HG03045 (cell line): Measurements from ENCODE around the gene ZSCAN30.

ENCODE experiments used
- ATAC-seq: cut with Tn5 transposase; IDR thresholded peaks from one replicate; pipeline ENCODE4 v1.9.1; 2021; ENCODE audit warnings: mild to moderate bottlenecking, moderate library complexity; ENCODE audit not compliant: unreplicated experiment

Gene ZSCAN30

GRCh38 chr18:35282353-35282752 lies 7.7 kb downstream of the ZSCAN30 start:
- ATAC-seq: no peak

GRCh38 chr18:35278969-35279368 lies 11.1 kb downstream of the ZSCAN30 start:
- no peak for ATAC-seq

GRCh38 chr18:35278085-35278484 lies 11.9 kb downstream of the ZSCAN30 start:
- no peak for ATAC-seq

- no peak for ATAC-seq
These were observed 12.4 kb downstream of the ZSCAN30 start for GRCh38 chr18:35277633-35278032.

GRCh38 chr18:35276267-35276666 lies 13.8 kb downstream of the ZSCAN30 start:
- no peak for ATAC-seq

- no peak for ATAC-seq
These were observed 18.4 kb downstream of the ZSCAN30 start for GRCh38 chr18:35271656-35272055.

GRCh38 chr18:35268821-35269220 lies 21.2 kb downstream of the ZSCAN30 start:
- no peak for ATAC-seq

GRCh38 chr18:35267809-35268208 lies 22.2 kb downstream of the ZSCAN30 start:
- ATAC-seq: no peak

- peak; percentile 72 for ATAC-seq
These were observed 22.8 kb downstream of the ZSCAN30 start for GRCh38 chr18:35267161-35267651.

GRCh38 chr18:35264409-35264808 lies 25.6 kb downstream of the ZSCAN30 start:
- ATAC-seq: no peak

- no peak for ATAC-seq
These were observed 33.1 kb downstream of the ZSCAN30 start for GRCh38 chr18:35256947-35257346.

- ATAC-seq: no peak
These were observed 36.3 kb downstream of the ZSCAN30 start for GRCh38 chr18:35253655-35254287.

- no peak for ATAC-seq
These were observed 37.6 kb downstream of the ZSCAN30 start for GRCh38 chr18:35252466-35252865.

GRCh38 chr18:35248429-35248828 lies 41.6 kb downstream of the ZSCAN30 start:
- ATAC-seq: no peak

GRCh38 chr18:35247412-35248249 lies 42.4 kb downstream of the ZSCAN30 start:
- no peak for ATAC-seq

GRCh38 chr18:35246831-35247230 lies 43.2 kb downstream of the ZSCAN30 start:
- ATAC-seq: no peak

GRCh38 chr18:35245719-35246317 lies 44.2 kb downstream of the ZSCAN30 start:
- no peak for ATAC-seq

GRCh38 chr18:35244671-35245070 lies 45.4 kb downstream of the ZSCAN30 start:
- no peak for ATAC-seq

GRCh38 chr18:35242426-35242825 lies 47.6 kb downstream of the ZSCAN30 start:
- ATAC-seq: no peak

- no peak for ATAC-seq
These were observed 48.6 kb downstream of the ZSCAN30 start for GRCh38 chr18:35241448-35241804.

- ATAC-seq: peak; percentile 99
These were observed 49.2 kb downstream of the ZSCAN30 start, which contains the start of gene ZNF397 for GRCh38 chr18:35240664-35241447. TSS of gene ZNF397 (plus strand) at chr18:35241034. CDS start at chr18:35242471, 1,437 bp downstream.
